ENCODE measurements around the gene ADAMTS19.

The ADAMTS19 gene

DNA sequence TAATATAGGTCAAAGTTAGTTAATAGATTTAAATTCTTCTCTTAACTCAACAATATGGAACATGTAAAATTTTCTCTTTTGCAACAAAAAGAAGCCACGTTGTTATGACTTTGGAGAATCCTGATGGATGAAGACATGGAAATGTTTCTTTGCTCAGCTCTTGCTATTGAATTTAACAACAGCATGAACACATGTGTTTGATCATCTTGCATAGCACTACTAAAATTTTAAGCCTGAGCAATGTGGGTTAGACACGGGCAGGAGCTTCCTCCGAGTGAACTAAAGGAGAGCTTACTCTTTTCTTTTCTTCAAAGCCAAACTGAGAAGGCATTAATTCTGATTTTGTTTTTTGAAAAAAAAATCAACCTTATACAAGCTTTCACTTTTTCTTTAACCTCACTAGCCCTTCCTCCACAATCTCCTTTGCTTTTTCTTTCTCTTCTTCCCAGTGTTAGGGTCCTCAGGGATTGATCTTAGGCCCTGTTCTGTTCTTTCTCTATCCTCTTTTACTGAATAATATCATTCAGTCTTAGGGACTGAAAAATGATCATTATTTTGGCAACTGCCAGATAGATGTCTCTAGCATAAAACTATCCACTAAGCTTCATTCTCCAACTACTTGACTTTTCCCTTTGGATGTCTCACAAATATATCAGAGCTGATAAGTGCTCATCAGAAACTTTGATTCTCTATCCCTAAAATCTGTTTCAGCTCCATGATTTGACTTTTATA is 36.9 kb downstream of the ADAMTS19 start:
- H3K36me3 Mint-ChIP-seq (ENCODE audit: insufficient read depth), result no peaks in the 10 kb centered on the region
- ATAC-seq (replicated peaks; ENCODE audit: extremely low read depth, poor library complexity, severe bottlenecking) (no peak), DNase-seq (ENCODE audit: low spot score in 2 of 2) (no peak)
- H3K27me3 Mint-ChIP-seq, result no peaks in the 10 kb centered on the region
- H3K9me3 Mint-ChIP-seq, result peaks cover 24% of the 10 kb centered on the region
- H3K4me3 Mint-ChIP-seq, result no peak overlapping the region
- no peaks in the 10 kb centered on the region for H3K4me1 Mint-ChIP-seq
- H3K27ac Mint-ChIP-seq (ENCODE audit: low read depth), result no peak overlapping the region

DNA sequence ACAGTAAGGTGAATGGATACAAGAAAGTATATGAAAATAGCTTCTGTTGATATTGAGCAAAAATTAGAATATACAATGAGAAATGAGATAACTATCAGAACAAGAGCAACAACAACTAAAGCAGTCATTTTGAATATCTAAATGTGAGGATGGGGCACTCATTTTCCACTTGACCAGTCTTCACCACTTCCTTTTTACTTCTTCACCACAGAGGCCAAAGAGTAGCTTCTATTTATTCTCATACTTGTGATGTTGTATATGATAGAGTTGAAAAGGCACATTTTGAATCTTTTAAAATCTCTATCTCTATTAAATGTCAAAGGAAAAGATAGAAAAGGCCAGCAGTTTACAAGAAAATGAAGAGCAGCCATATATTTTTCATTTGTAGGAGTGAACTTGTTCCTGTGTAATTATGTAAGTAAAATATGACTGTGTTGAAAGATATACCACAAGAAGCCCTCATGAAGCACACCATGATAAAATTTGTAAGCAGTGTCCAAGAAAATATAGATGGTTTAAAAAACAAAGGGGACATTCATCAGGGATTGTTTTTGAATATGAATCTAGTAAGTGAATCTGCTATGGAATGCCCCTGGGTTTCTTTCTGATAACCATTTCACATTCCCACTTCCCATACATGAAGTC is 39.2 kb downstream of the ADAMTS19 start:
- peaks cover 24% of the 10 kb centered on the region for H3K9me3 Mint-ChIP-seq
- H3K27ac Mint-ChIP-seq (ENCODE audit: low read depth), result no peak overlapping the region
- DNase-seq (ENCODE audit: low spot score in 2 of 2), result no peak
- H3K27me3 Mint-ChIP-seq, result no peaks in the 10 kb centered on the region
- H3K4me1 Mint-ChIP-seq, result no peaks in the 10 kb centered on the region
- ATAC-seq (replicated peaks; ENCODE audit: extremely low read depth, poor library complexity, severe bottlenecking), result no peak
- no peak overlapping the region for H3K4me3 Mint-ChIP-seq
- H3K36me3 Mint-ChIP-seq (ENCODE audit: insufficient read depth), result no peaks in the 10 kb centered on the region

DNA sequence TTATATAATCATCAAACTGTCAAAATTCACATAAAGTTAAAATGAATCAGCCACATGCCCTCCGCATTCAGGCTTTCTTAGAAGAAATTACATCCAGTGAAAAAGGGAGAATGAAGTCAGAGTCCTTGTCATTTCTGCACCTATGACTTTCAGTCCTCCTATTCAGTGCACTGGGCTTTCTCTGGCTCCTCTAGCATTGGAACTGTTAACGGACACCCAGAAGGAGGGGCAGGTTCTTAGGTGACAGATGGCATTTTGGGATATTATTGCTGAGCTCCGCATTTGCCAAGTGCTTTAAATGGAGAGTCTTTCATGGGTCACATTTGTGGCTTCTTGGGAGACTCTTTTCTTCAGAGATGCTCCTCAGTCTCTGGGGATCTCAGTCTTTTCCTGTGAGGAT is 40.0 kb downstream of the ADAMTS19 start:
- H3K27ac Mint-ChIP-seq (ENCODE audit: low read depth), result no peak overlapping the region
- peaks cover 2% of the 10 kb centered on the region for H3K36me3 Mint-ChIP-seq (ENCODE audit: insufficient read depth)
- H3K4me1 Mint-ChIP-seq, result no peaks in the 10 kb centered on the region
- no peak overlapping the region for H3K4me3 Mint-ChIP-seq
- peaks cover 26% of the 10 kb centered on the region for H3K9me3 Mint-ChIP-seq
- DNase-seq (ENCODE audit: low spot score in 2 of 2) (no peak), ATAC-seq (replicated peaks; ENCODE audit: extremely low read depth, poor library complexity, severe bottlenecking) (no peak)
- no peaks in the 10 kb centered on the region for H3K27me3 Mint-ChIP-seq

DNA sequence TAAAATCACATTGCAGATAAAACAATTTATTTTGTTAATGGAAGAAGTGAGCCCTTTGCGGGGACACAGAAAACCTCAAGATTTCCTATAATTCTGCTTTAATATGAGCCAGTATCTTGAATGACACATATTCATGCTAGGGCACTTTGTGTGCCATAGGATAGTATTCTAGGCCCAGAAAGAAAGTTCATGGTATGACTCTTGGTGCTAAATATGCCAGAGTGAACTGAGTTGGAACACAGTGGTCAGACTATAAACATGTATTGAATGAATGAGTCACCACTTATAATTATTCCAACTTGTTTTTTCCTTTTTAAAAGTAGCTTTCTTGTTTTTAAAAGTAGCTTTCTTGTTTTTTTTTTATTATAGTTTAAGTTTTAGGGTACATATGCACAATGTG is 46.0 kb downstream of the ADAMTS19 start:
- H3K4me1 Mint-ChIP-seq, result no peaks in the 10 kb centered on the region
- DNase-seq (ENCODE audit: low spot score in 2 of 2), result no peak
- H3K9me3 Mint-ChIP-seq, result peaks cover 16% of the 10 kb centered on the region
- H3K36me3 Mint-ChIP-seq (ENCODE audit: insufficient read depth), result peaks cover 2% of the 10 kb centered on the region
- no peak overlapping the region for H3K4me3 Mint-ChIP-seq
- no peak overlapping the region for H3K27ac Mint-ChIP-seq (ENCODE audit: low read depth)
- no peaks in the 10 kb centered on the region for H3K27me3 Mint-ChIP-seq
- no peak for ATAC-seq (replicated peaks; ENCODE audit: extremely low read depth, poor library complexity, severe bottlenecking)

DNA sequence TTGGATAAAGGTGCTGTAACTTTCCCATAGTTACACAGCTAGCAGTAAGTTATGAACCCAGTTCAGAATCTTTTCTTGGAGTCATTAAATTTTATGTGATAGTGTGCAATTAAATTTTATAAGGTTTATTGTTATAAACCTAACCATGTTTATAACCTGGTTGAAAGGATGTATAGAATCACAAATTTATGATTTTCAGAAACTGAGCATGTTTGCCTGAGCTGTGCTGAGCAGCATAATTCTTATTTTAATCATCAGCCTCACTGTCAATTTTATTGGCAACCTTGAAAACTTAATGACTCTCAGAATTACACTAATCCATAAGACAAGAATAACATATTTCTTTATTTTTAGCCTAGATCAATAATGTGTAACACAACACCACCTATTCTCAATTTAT is 46.9 kb downstream of the ADAMTS19 start:
- Mint-ChIP-seq H3K36me3 (ENCODE audit: insufficient read depth) (peaks cover 2% of the 10 kb centered on the region), H3K4me1 (no peaks in the 10 kb centered on the region), H3K27ac (ENCODE audit: low read depth) (no peak overlapping the region), H3K27me3 (no peaks in the 10 kb centered on the region), H3K9me3 (peaks cover 11% of the 10 kb centered on the region), H3K4me3 (no peak overlapping the region)
- DNase-seq (ENCODE audit: low spot score in 2 of 2) (no peak), ATAC-seq (replicated peaks; ENCODE audit: extremely low read depth, poor library complexity, severe bottlenecking) (no peak)

DNA sequence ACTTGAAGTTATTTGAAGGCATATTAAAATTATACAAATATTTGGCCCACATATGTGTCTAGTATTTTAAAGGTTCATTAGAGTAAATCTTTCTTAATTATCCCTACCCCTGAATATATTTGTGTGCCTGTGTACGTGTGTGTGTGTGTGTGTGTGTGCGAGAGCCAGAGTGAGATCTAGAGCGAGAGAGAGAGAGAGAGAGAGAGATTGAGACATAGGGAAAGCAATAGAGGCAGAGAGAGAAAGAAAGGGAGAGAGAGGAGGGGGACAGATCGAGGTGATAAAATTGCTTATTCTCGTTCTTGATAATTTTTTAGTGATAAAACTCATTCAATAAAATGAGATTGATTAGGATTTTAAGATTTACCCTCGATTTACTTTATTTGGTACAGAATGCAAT is 47.4 kb downstream of the ADAMTS19 start:
- no peak overlapping the region for H3K4me3 Mint-ChIP-seq
- H3K27me3 Mint-ChIP-seq, result no peaks in the 10 kb centered on the region
- no peak overlapping the region for H3K27ac Mint-ChIP-seq (ENCODE audit: low read depth)
- DNase-seq (ENCODE audit: low spot score in 2 of 2) (no peak), ATAC-seq (replicated peaks; ENCODE audit: extremely low read depth, poor library complexity, severe bottlenecking) (no peak)
- H3K4me1 Mint-ChIP-seq, result no peaks in the 10 kb centered on the region
- peaks cover 9% of the 10 kb centered on the region for H3K9me3 Mint-ChIP-seq
- H3K36me3 Mint-ChIP-seq (ENCODE audit: insufficient read depth), result peaks cover 2% of the 10 kb centered on the region

DNA sequence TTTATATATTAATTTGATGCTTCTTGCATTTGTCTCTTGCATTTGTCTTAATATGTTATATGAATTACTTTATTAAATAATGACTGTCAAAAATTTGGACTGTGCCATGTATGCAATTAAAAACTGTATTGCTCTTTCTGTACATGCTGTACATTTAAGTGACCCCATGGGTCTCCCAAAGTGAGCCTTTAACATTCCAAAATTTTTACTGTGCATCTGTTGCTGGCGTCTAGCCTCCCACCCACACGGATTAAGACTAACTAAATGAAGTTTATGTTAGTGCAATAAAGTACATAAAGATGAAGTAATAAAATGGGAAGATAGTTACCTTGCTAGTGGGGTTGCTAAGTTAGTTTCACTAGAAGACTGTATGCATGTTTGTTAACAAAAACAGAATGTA is 48.5 kb downstream of the ADAMTS19 start:
- Mint-ChIP-seq H3K4me1 (no peaks in the 10 kb centered on the region), H3K27me3 (no peaks in the 10 kb centered on the region), H3K27ac (ENCODE audit: low read depth) (no peak overlapping the region), H3K36me3 (ENCODE audit: insufficient read depth) (peaks cover 2% of the 10 kb centered on the region), H3K9me3 (peaks cover 9% of the 10 kb centered on the region), H3K4me3 (no peak overlapping the region)
- ATAC-seq (replicated peaks; ENCODE audit: extremely low read depth, poor library complexity, severe bottlenecking) (no peak), DNase-seq (ENCODE audit: low spot score in 2 of 2) (no peak)

DNA sequence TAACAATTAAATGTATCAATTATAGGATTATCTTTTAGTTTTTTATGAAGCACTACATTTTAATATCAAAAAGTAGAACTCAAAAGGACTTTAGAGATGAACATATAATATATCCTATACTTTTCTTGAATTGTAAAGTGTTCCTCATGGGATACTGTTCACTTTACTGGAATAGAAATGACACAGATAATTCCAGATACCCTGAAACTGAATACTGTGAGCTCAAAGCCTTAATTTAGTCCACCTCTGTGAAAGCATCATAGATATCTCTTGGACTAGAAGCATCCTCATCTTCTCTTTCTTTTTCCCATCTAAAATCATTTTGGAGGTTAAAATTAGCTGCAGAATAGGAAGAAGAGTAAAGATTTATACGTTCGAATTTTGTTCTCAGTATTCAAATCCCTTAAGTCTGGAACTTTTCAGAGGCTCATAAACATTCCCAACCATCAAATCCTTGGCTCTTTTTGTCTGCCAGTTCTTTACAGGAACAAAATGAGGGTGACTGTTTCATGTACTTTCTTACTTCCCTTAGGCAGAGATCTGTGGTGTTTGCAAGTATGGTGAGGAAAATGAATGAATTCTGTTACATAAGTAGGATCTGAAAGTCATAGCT is 49.4 kb downstream of the ADAMTS19 start:
- H3K4me1 Mint-ChIP-seq, result no peaks in the 10 kb centered on the region
- peaks cover 14% of the 10 kb centered on the region for H3K9me3 Mint-ChIP-seq
- no peak overlapping the region for H3K27ac Mint-ChIP-seq (ENCODE audit: low read depth)
- no peaks in the 10 kb centered on the region for H3K27me3 Mint-ChIP-seq
- no peak for DNase-seq (ENCODE audit: low spot score in 2 of 2)
- ATAC-seq (replicated peaks; ENCODE audit: extremely low read depth, poor library complexity, severe bottlenecking), result no peak
- H3K36me3 Mint-ChIP-seq (ENCODE audit: insufficient read depth), result peaks cover 1% of the 10 kb centered on the region
- no peak overlapping the region for H3K4me3 Mint-ChIP-seq

DNA sequence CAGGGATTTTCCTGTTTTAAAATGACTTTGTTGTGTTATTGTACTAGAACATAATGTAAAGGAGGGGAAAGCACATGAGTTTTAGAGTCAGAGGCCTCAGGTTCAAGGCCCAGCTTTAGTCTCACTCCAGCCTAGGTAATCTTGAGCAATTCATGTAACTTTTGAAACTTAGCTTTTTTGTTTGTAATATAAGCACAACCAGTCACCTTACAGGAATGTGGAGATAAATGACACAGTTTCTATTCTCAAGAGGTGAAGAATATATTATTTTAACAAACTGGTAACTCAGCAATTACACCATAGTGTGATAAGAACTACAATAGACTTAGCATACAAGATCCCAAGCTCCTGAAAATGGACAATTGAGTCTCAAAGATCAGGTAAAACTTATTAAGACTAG is 51.2 kb downstream of the ADAMTS19 start:
- Mint-ChIP-seq H3K36me3 (ENCODE audit: insufficient read depth) (no peaks in the 10 kb centered on the region), H3K27me3 (no peaks in the 10 kb centered on the region), H3K9me3 (peaks cover 5% of the 10 kb centered on the region), H3K4me1 (no peaks in the 10 kb centered on the region), H3K27ac (ENCODE audit: low read depth) (no peak overlapping the region), H3K4me3 (no peak overlapping the region)
- ATAC-seq (replicated peaks; ENCODE audit: extremely low read depth, poor library complexity, severe bottlenecking), result no peak
- DNase-seq (ENCODE audit: low spot score in 2 of 2), result no peak

DNA sequence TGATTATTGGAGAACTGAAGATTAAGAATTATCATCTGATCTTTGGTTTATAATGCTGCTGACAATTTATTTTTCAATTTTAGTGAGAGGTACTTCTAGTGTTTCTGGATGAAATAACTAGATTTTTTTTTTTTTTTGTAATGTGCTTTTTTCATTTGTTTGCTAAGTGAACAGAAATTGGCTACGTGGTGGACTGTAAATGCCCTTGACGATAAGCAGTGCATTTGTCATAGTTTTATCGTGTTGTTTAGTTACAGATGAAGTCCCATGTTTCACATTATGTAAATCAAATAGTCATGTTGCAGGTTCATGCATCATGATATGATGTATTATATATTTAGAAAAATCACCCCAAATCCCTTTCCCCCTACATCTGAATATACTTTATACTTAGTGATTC is 81.0 kb downstream of the ADAMTS19 start:
- H3K4me3 Mint-ChIP-seq, result no peak overlapping the region
- peaks cover 14% of the 10 kb centered on the region for H3K9me3 Mint-ChIP-seq
- ATAC-seq (replicated peaks; ENCODE audit: extremely low read depth, poor library complexity, severe bottlenecking), result no peak
- no peaks in the 10 kb centered on the region for H3K36me3 Mint-ChIP-seq (ENCODE audit: insufficient read depth)
- H3K4me1 Mint-ChIP-seq, result no peaks in the 10 kb centered on the region
- no peaks in the 10 kb centered on the region for H3K27me3 Mint-ChIP-seq
- H3K27ac Mint-ChIP-seq (ENCODE audit: low read depth), result no peak overlapping the region
- DNase-seq (ENCODE audit: low spot score in 2 of 2), result no peak

DNA sequence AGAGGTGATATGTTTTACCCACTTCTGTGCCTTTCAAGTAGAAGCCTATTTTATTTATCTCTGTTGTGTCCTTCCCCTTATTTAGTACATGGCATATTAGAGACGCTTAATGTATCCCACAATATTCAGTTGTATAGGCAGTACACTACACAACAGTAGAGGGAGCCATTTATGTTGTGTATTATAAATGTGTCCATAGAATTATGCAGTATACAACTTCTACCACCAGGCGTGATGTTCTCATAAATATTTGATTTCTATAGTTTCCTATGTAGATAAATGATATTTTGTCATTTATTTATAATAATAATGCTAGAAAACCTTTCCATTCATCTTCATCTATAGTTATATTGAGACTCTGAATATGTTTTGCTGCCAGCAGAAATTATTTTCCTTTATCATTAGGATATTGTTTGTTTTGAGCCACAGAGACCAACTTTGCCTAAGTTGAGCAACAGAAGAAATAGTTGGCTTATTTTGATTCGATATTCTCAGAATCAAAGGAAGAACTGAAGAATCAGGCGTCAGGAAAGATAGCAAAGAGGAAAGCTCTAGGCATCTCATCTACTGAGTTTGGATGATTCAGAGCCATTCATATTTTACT is 81.7 kb downstream of the ADAMTS19 start:
- H3K4me3 Mint-ChIP-seq, result no peak overlapping the region
- no peak overlapping the region for H3K27ac Mint-ChIP-seq (ENCODE audit: low read depth)
- ATAC-seq (replicated peaks; ENCODE audit: extremely low read depth, poor library complexity, severe bottlenecking) (no peak), DNase-seq (ENCODE audit: low spot score in 2 of 2) (no peak)
- peaks cover 14% of the 10 kb centered on the region for H3K9me3 Mint-ChIP-seq
- H3K4me1 Mint-ChIP-seq, result no peaks in the 10 kb centered on the region
- H3K36me3 Mint-ChIP-seq (ENCODE audit: insufficient read depth), result no peaks in the 10 kb centered on the region
- H3K27me3 Mint-ChIP-seq, result no peaks in the 10 kb centered on the region

DNA sequence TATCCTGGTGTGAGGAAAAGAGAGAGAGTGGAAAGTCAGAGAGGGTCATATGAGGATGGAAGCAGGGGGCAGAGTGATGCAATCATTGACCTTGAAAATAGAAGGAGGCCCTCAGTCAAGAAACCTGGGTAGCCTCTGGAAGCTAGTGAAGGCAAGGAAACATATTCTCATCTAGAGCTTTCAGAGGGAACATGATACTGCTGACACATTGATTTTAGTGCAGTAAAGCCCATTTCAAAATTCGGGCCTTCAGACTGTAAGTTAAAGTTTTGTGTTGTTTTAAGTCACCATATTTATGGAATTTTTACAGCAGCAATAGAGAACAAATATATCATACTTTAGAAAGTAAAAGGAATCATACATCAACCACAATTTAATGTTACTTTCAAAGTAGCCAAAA is 87.0 kb downstream of the ADAMTS19 start:
- ATAC-seq (replicated peaks; ENCODE audit: extremely low read depth, poor library complexity, severe bottlenecking) (no peak), DNase-seq (ENCODE audit: low spot score in 2 of 2) (no peak)
- Mint-ChIP-seq H3K4me3 (no peak overlapping the region), H3K27ac (ENCODE audit: low read depth) (no peak overlapping the region), H3K27me3 (no peaks in the 10 kb centered on the region), H3K36me3 (ENCODE audit: insufficient read depth) (no peaks in the 10 kb centered on the region), H3K9me3 (peaks cover 8% of the 10 kb centered on the region), H3K4me1 (no peaks in the 10 kb centered on the region)
